Measurements from ENCODE around the gene ELFN1. TPM values are rescaled to one million over a fixed set of nuclear protein-coding genes. Genes with fewer than 3 reads are reported as not detected.
A peak's percentile ranks its signal among the peaks of the same experiment; 100 is the strongest.

ELFN1 gene
- polyA plus RNA-seq, 1 donor (not counting 4 experiments of a cell fraction or from before 2014, with no cell fraction given) = 0.03 TPM

DNA sequence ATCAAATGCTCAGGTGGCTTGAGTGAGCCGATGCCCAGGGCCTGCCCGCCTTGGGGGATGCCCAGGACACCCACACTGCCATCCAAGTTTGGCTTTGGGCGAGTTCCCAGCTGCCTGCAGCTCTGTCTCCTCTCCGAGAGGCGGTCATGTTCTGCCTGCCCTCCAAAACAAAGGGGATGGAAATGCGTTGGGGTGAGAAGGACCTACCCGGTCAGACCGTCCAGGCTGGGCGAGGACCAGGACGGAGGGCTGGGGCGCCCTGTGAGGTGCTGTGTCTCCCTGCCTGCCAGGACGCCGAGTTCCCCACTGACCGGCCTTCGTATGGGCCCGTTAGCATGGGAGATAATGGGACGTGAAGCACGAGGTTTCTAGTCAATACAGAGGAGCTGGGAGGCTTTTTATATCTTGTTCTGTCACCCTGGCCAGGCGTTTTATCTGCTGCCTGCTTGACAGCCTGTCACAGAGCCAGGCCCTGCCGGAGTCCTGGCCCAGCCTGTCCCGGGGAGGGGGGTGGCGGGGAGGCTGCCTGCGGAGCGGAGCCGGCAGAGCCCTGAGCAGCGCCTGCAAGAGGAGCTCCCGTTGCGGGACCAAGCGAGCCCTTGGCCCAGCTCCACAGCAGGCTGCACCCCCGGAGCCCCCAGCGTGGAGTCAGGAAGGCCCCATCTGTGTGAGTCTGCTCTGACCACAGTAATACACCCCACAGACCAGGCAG, 22.0 kb upstream of the ELFN1 start:
- no peak for DNase-seq (ENCODE audit: low read depth, low spot score)
- H3K9me1 ChIP-seq (ENCODE audit: control insufficient read depth, extremely low read depth, insufficient read depth, low read length) = no peaks in the 10 kb centered on the region
- dilution Hi-C loops (cut with MboI; ENCODE audit: extremely low pct_ligation_motif_present, low sequenced_read_pairs) = no loop called here
- H3K4me2 ChIP-seq (ENCODE audit: control insufficient read depth, extremely low read depth, insufficient read depth, low read depth, low read length) = no peak overlapping the region
- peak; percentile 47 for TF ChIP-seq EZH2 (IDR thresholded peaks at IDR 0.05; ENCODE audit: low read length)
- TF ChIP-seq, protein P1, sequence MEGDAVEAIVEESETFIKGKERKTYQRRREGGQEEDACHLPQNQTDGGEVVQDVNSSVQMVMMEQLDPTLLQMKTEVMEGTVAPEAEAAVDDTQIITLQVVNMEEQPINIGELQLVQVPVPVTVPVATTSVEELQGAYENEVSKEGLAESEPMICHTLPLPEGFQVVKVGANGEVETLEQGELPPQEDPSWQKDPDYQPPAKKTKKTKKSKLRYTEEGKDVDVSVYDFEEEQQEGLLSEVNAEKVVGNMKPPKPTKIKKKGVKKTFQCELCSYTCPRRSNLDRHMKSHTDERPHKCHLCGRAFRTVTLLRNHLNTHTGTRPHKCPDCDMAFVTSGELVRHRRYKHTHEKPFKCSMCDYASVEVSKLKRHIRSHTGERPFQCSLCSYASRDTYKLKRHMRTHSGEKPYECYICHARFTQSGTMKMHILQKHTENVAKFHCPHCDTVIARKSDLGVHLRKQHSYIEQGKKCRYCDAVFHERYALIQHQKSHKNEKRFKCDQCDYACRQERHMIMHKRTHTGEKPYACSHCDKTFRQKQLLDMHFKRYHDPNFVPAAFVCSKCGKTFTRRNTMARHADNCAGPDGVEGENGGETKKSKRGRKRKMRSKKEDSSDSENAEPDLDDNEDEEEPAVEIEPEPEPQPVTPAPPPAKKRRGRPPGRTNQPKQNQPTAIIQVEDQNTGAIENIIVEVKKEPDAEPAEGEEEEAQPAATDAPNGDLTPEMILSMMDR (optimal IDR thresholded peaks at IDR 0.05 in 1 of 3, IDR thresholded peaks at IDR 0.05 in 1 of 3, conservative IDR thresholded peaks at IDR 0.05 in 1 of 3; ENCODE audit: extremely low read depth in 1 of 3, insufficient read depth in 2 of 3, low read length in 3 of 3) = no peak
- H3K9me3 ChIP-seq (ENCODE audit: control insufficient read depth, low read depth, low read length) = no peaks in the 10 kb centered on the region
- H2AFZ ChIP-seq (ENCODE audit: control insufficient read depth, low read length) = no peak overlapping the region
- H3K4me1 ChIP-seq (ENCODE audit: control insufficient read depth, extremely low read depth, insufficient read depth, low read length) = no peaks in the 10 kb centered on the region
- no peaks in the 10 kb centered on the region for H4K20me1 ChIP-seq (ENCODE audit: control insufficient read depth, extremely low read depth, insufficient read depth, low read length)
- no peak overlapping the region for H3K4me3 ChIP-seq (ENCODE audit: control insufficient read depth in 2 of 3, extremely low read depth in 1 of 3, insufficient read depth in 2 of 3, low read depth in 1 of 3, low read length in 3 of 3)
- no peak for FAIRE-seq
- H3K27ac ChIP-seq (ENCODE audit: control insufficient read depth, insufficient read depth, low read length) = no peak overlapping the region
- H3K27me3 ChIP-seq (ENCODE audit: control insufficient read depth, extremely low read depth, insufficient read depth, low read length) = peaks cover 42% of the 10 kb centered on the region
- no peak overlapping the region for H3K9ac ChIP-seq (ENCODE audit: control insufficient read depth, extremely low read depth, insufficient read depth, low read length)
- H3K79me2 ChIP-seq (ENCODE audit: control insufficient read depth, insufficient read depth, low read length) = no peaks in the 10 kb centered on the region
- H3K36me3 ChIP-seq (ENCODE audit: control insufficient read depth in 2 of 2, extremely low read depth in 1 of 2, insufficient read depth in 2 of 2, low read length in 2 of 2) = no peaks in the 10 kb centered on the region

DNA sequence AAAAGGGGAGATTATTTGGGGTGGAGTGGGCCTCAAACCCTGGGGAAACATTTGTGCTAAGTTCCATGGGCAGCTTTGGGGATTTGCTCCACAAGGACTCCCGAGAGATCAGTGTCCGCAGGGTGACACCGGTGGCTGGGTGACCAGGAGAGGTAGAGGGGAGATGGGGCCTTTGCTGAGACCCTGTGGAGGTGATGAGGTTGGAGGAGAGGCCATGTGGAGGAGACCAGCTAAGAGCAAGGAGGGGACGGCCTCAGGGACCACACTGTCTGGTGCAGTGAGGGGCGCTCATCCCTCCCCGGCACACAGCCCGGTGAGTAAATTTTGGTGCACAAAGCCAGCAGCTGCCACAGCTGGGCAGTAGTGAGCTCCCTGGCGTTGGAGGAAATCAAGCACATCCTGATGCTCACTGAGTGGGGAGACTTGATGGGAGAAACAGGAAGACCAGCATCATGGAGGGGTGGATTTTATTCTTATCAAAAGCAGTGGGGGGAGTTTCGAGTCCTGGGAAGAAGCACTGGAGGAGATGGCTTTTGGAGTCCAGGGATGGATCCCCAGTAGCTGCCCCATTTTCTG, 20.2 kb upstream of the ELFN1 start:
- H2AFZ ChIP-seq (ENCODE audit: control insufficient read depth, low read length) = no peak overlapping the region
- dilution Hi-C loops (cut with MboI; ENCODE audit: extremely low pct_ligation_motif_present, low sequenced_read_pairs) = no loop called here

More for the DNA sequence above, 20.2 kb upstream of the ELFN1 start:
- TF ChIP-seq, protein P1 (optimal IDR thresholded peaks at IDR 0.05 in 1 of 3, IDR thresholded peaks at IDR 0.05 in 1 of 3, conservative IDR thresholded peaks at IDR 0.05 in 1 of 3; ENCODE audit: extremely low read depth in 1 of 3, insufficient read depth in 2 of 3, low read length in 3 of 3) = no peak
- TF ChIP-seq EZH2 (IDR thresholded peaks at IDR 0.05; ENCODE audit: low read length) = no peak
- no peaks in the 10 kb centered on the region for H3K4me1 ChIP-seq (ENCODE audit: control insufficient read depth, extremely low read depth, insufficient read depth, low read length)
- no peaks in the 10 kb centered on the region for H3K36me3 ChIP-seq (ENCODE audit: control insufficient read depth in 2 of 2, extremely low read depth in 1 of 2, insufficient read depth in 2 of 2, low read length in 2 of 2)
- H3K9me1 ChIP-seq (ENCODE audit: control insufficient read depth, extremely low read depth, insufficient read depth, low read length) = no peaks in the 10 kb centered on the region
- no peak for DNase-seq (ENCODE audit: low read depth, low spot score)
- H4K20me1 ChIP-seq (ENCODE audit: control insufficient read depth, extremely low read depth, insufficient read depth, low read length) = no peaks in the 10 kb centered on the region
- H3K9ac ChIP-seq (ENCODE audit: control insufficient read depth, extremely low read depth, insufficient read depth, low read length) = no peak overlapping the region
- no peak overlapping the region for H3K4me3 ChIP-seq (ENCODE audit: control insufficient read depth in 2 of 3, extremely low read depth in 1 of 3, insufficient read depth in 2 of 3, low read depth in 1 of 3, low read length in 3 of 3)
- peaks cover 51% of the 10 kb centered on the region for H3K27me3 ChIP-seq (ENCODE audit: control insufficient read depth, extremely low read depth, insufficient read depth, low read length)
- H3K9me3 ChIP-seq (ENCODE audit: control insufficient read depth, low read depth, low read length) = no peaks in the 10 kb centered on the region
- H3K27ac ChIP-seq (ENCODE audit: control insufficient read depth, insufficient read depth, low read length) = no peak overlapping the region
- no peak for FAIRE-seq
- no peaks in the 10 kb centered on the region for H3K79me2 ChIP-seq (ENCODE audit: control insufficient read depth, insufficient read depth, low read length)
- H3K4me2 ChIP-seq (ENCODE audit: control insufficient read depth, extremely low read depth, insufficient read depth, low read depth, low read length) = no peak overlapping the region

Data from keratinocyte (primary cell).